ENCODE results near the gene PRSS12. TPM values are rescaled to one million over a fixed set of nuclear protein-coding genes. Genes with fewer than 3 reads are reported as not detected.

The PRSS12 gene
- polyA plus RNA-seq, 1 of the 3 experiments (the other 2 are of a cell fraction), result 137 TPM

- no peak for TF ChIP-seq REST (IDR thresholded peaks at IDR 0.05; ENCODE audit: low read depth, low read length)
- peak; percentile 63; the same call in 1 of the 2 replicates for TF ChIP-seq YY1 (IDR thresholded peaks at IDR 0.05; ENCODE audit: low read depth)
Observed at GRCh38 chr4:118282692-118283091, 70.1 kb downstream of the PRSS12 start (continued).

- Histone ChIP-seq H4K20me1 (ENCODE audit: insufficient read depth) (peaks cover 27% of the 10 kb centered on the region), H3K4me2 (peak overlapping the region; percentile 78; the same call in 1 of the 2 replicates), H3K36me3 (replicated peaks in 1 of 2; ENCODE audit: control insufficient read depth in 1 of 2, insufficient read depth in 2 of 2, low read length in 1 of 2) (peaks cover 24 to 36% of the 10 kb centered on the region in 2 experiments), H2AFZ (ENCODE audit: low read depth) (no peak overlapping the region), H3K9ac (peak overlapping the region; percentile 33; the same call in 1 of the 2 replicates), H3F3A (replicated peaks; ENCODE audit: insufficient read depth) (peaks cover 44% of the 10 kb centered on the region), H3K9me3 (no peaks in the 10 kb centered on the region), H3K27ac (ENCODE audit: low read depth in 2 of 2, low read length in 1 of 2) (peak overlapping the region; percentile 74 to 94), H3K9me2 (no peaks in the 10 kb centered on the region), H3K4me3 (ENCODE audit: low read depth in 2 of 2, low read length in 1 of 2) (no peak overlapping the region), H3K4me1 (ENCODE audit: control insufficient read depth in 1 of 2, insufficient read depth in 2 of 2, low read depth in 1 of 2, low read length in 1 of 2) (peaks cover 10 to 21% of the 10 kb centered on the region in 2 experiments; a peak in 3 of 4 replicates), H3K27me3 (ENCODE audit: insufficient read depth) (no peaks in the 10 kb centered on the region), H3K79me2 (ENCODE audit: insufficient read depth) (peaks cover 30% of the 10 kb centered on the region)
- 48% methylated on average over 9 of the region's 9 CpGs for WGBS (ENCODE audit: low lambda C conversion rate)
- no peak for DNase-seq
- TF ChIP-seq NFIC (IDR thresholded peaks at IDR 0.05; ENCODE audit: borderline replicate concordance), result peak; percentile 41
- TF ChIP-seq EP300 (IDR thresholded peaks at IDR 0.05; ENCODE audit: borderline replicate concordance in 1 of 2, low read depth in 1 of 2, low read length in 1 of 2), result no peak
- peak; percentile 26; the same call in 1 of the 2 replicates for TF ChIP-seq TAF1 (IDR thresholded peaks at IDR 0.05; ENCODE audit: borderline replicate concordance, low read depth, low read length)
- no peak for TF ChIP-seq RAD21 (IDR thresholded peaks at IDR 0.05; ENCODE audit: low read length)
- no peak for TF ChIP-seq NRF1 (IDR thresholded peaks at IDR 0.05; ENCODE audit: low read depth, low read length)
- TF ChIP-seq POLR2AphosphoS5 (IDR thresholded peaks at IDR 0.05; ENCODE audit: low read depth, low read length), result peak; percentile 59
- TF ChIP-seq MAX (IDR thresholded peaks at IDR 0.05; ENCODE audit: low read depth), result 0 out of 2 replicates have a peak, but pooled peaks have one; percentile 18
- no peak for TF ChIP-seq GABPA (IDR thresholded peaks at IDR 0.05; ENCODE audit: low read depth)
- no peak for TF ChIP-seq FOXM1 (IDR thresholded peaks at IDR 0.05; ENCODE audit: low read depth)
- no peak for TF ChIP-seq CHD2 (IDR thresholded peaks at IDR 0.05; ENCODE audit: low read length, partially characterized antibody)
- no peak for TF ChIP-seq SIN3A (IDR thresholded peaks at IDR 0.05; ENCODE audit: borderline replicate concordance, low read depth, low read length)
- 0 out of 2 replicates have a peak, but pooled peaks have one; percentile 22 for TF ChIP-seq JUND (IDR thresholded peaks at IDR 0.05)
- no peak for TF ChIP-seq RXRA (IDR thresholded peaks at IDR 0.05; ENCODE audit: borderline replicate concordance, low read depth)
- TF ChIP-seq ELF1 (IDR thresholded peaks at IDR 0.05), result peak; percentile 48; the same call in 1 of the 2 replicates
- no peak for TF ChIP-seq ZBTB33 (IDR thresholded peaks at IDR 0.05; ENCODE audit: borderline replicate concordance, low read depth)
- TF ChIP-seq RFX5 (IDR thresholded peaks at IDR 0.05; ENCODE audit: low read length), result no peak
- no peak for TF ChIP-seq MXI1 (IDR thresholded peaks at IDR 0.05; ENCODE audit: low read depth, low read length)
- TF ChIP-seq PBX3 (IDR thresholded peaks at IDR 0.05), result 0 out of 2 replicates have a peak, but pooled peaks have one; percentile 27
- no peak for TF ChIP-seq FOXJ3 (CRISPR knock-in tag; IDR thresholded peaks at IDR 0.05)
- peak; percentile 51; the same call in 1 of the 2 replicates for TF ChIP-seq TEAD4 (IDR thresholded peaks at IDR 0.05; ENCODE audit: borderline replicate concordance, insufficient read depth)
- ChIA-PET CTCF (interaction anchor here (1.0 to 6.7 kb wide), 11 partner anchors 11 to 73 kb away, joined by 3 to 69 read pairs (median 3); partner anchors contain the start of gene PRSS12), POLR2A (interaction anchor here (1.2 kb wide), 1 partner anchor 71 kb away, joined by 4 read pairs; the partner anchor contains the start of gene PRSS12)
Observed at GRCh38 chr4:118281611-118282442, 71.0 kb downstream of the PRSS12 start.
